Calu3 (cell line): ENCODE results near the gene GUCY2C. TPM values are rescaled to one million over a fixed set of nuclear protein-coding genes. Genes with fewer than 3 reads are reported as not detected.

Experiments
- BruUV-seq: library from RNA; stranded (reverse); fragments of 400-500 nt; replicated peaks from 2 replicates; lab custom pipeline; 2021; lab: Mats Ljungman, UMichigan
- CTCF ChIA-PET: fragments of 300-600 bp; sonication (Branson Sonifier 250); formaldehyde crosslinking; loops from one replicate; lab custom pipeline; 2022; ENCODE audit warnings: antibody characterized with exemption; lab: Charles Lee
- DNase-seq: peaks from one replicate; pipeline ENCODE4 v3.0.0; 2022
- H3K27ac Mint-ChIP-seq: one replicate; pipeline ENCODE4 v1.8.0; 2022; ENCODE audit warnings: mixed read lengths; ENCODE audit not compliant: unreplicated experiment
- H3K27me3 Mint-ChIP-seq: one replicate; pipeline ENCODE4 v1.8.0; 2022; ENCODE audit warnings: mixed read lengths; ENCODE audit not compliant: unreplicated experiment
- H3K36me3 Mint-ChIP-seq: one replicate; pipeline ENCODE4 v1.8.0; 2022; ENCODE audit warnings: mild to moderate bottlenecking, moderate library complexity, mixed read lengths; ENCODE audit not compliant: insufficient read depth, unreplicated experiment
- H3K4me1 Mint-ChIP-seq: one replicate; pipeline ENCODE4 v1.8.0; 2022; ENCODE audit warnings: mild to moderate bottlenecking, low read depth, mixed read lengths; ENCODE audit not compliant: unreplicated experiment
- H3K4me3 Mint-ChIP-seq: one replicate; pipeline ENCODE4 v1.8.0; 2022; ENCODE audit warnings: mild to moderate bottlenecking, low read depth, moderate library complexity, mixed read lengths; ENCODE audit not compliant: unreplicated experiment
- H3K9me3 Mint-ChIP-seq: one replicate; pipeline ENCODE4 v1.8.0; 2022; ENCODE audit warnings: low read depth, mixed read lengths; ENCODE audit not compliant: unreplicated experiment
- CTCF ChIP-seq: fragments of 200-600 bp; IDR thresholded peaks from one replicate; pipeline ENCODE4 v1.8.0; 2022; ENCODE audit warnings: antibody characterized with exemption; ENCODE audit not compliant: unreplicated experiment
- intact Hi-C: fragments of 100-400 bp; cut with micrococcal nuclease; formaldehyde crosslinking; loops from one replicate; pipeline ENCODE4 v1.10.0; 2022; ENCODE audit not compliant: unreplicated experiment
- total RNA-seq: library from RNA; stranded (reverse); gene quantifications from 2 replicates; pipeline ENCODE4 v1.2.3, GENCODE V29; 2022

Gene GUCY2C
- total RNA-seq, 1 experiment from 2014 or later, result not detected

- CTCF ChIA-PET, result no interaction called here
- H3K36me3 Mint-ChIP-seq, result no peaks in the 10 kb centered on the region
- H3K27ac Mint-ChIP-seq, result no peak overlapping the region
- H3K4me3 Mint-ChIP-seq, result no peak overlapping the region
- no peaks in the 10 kb centered on the region for H3K4me1 Mint-ChIP-seq
- H3K9me3 Mint-ChIP-seq, result no peaks in the 10 kb centered on the region
- H3K27me3 Mint-ChIP-seq, result no peaks in the 10 kb centered on the region
- no peak for DNase-seq
- no TSS peak for BruUV-seq
- intact Hi-C loops, result no loop called here
- TF ChIP-seq CTCF, result no peak
Measured at GRCh38 chr12:14699923-14700322, 3.5 kb upstream of the GUCY2C start.

GRCh38 chr12:14698555-14698954 is 2.2 kb upstream of the GUCY2C start:
- CTCF ChIA-PET, result interaction anchor here (0.7 kb wide), 1 partner anchor 551 kb away, joined by 3 read pairs; no protein-coding TSS in a partner anchor
- intact Hi-C loops, result no loop called here
- Mint-ChIP-seq H3K36me3 (no peaks in the 10 kb centered on the region), H3K27ac (no peak overlapping the region), H3K4me1 (no peaks in the 10 kb centered on the region), H3K9me3 (no peaks in the 10 kb centered on the region), H3K27me3 (no peaks in the 10 kb centered on the region), H3K4me3 (no peak overlapping the region)
- DNase-seq, result no peak
- no TSS peak for BruUV-seq
- TF ChIP-seq CTCF, result no peak

- Mint-ChIP-seq H3K9me3 (no peaks in the 10 kb centered on the region), H3K27ac (no peak overlapping the region), H3K4me3 (no peak overlapping the region), H3K27me3 (no peaks in the 10 kb centered on the region), H3K4me1 (no peaks in the 10 kb centered on the region), H3K36me3 (no peaks in the 10 kb centered on the region)
- intact Hi-C loops, result no loop called here
- BruUV-seq, result no TSS peak
- CTCF ChIA-PET, result no interaction called here
- no peak for TF ChIP-seq CTCF
- no peak for DNase-seq
Measured at GRCh38 chr12:14695715-14696141, 671 bp downstream of the GUCY2C start.

GRCh38 chr12:14694970-14695369 is 1.4 kb downstream of the GUCY2C start:
- BruUV-seq, result no TSS peak
- TF ChIP-seq CTCF, result no peak
- CTCF ChIA-PET, result no interaction called here
- intact Hi-C loops, result no loop called here
- Mint-ChIP-seq H3K27ac (no peak overlapping the region), H3K4me3 (no peak overlapping the region), H3K9me3 (no peaks in the 10 kb centered on the region), H3K36me3 (no peaks in the 10 kb centered on the region), H3K27me3 (no peaks in the 10 kb centered on the region), H3K4me1 (no peaks in the 10 kb centered on the region)
- no peak for DNase-seq
